ENCODE data around the gene ACTL7B.
"Not testable (repeated sequence)": the region's sequence is repeated elsewhere in the genome, so short reads cannot be mapped to it uniquely, and the experiment has no call there.

The ACTL7B gene

DNA sequence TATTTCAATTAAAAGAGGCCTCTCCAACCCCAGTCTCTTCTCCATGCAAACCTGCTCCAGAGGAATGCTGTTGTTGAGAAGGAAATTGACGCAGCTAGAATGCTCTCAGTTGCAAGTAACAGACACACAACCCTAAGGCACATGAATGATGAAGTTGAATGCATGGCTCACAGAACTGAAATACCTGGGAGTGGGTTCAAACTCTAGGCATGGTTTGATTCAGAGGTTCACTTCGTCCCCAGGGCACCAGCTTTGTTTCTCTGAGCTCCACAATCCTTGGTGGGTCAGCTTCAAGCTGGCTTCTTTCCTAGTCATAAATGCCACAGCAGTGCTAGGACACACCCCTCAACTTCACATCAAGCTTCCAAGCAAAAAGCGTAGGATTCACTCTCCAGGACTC lies 4.6 kb downstream of the ACTL7B start:
- no peak for TF ChIP-seq EZH2 (IDR thresholded peaks at IDR 0.05; ENCODE audit: borderline replicate concordance, low read depth, low read length, severe bottlenecking)
- TF ChIP-seq, protein P1, sequence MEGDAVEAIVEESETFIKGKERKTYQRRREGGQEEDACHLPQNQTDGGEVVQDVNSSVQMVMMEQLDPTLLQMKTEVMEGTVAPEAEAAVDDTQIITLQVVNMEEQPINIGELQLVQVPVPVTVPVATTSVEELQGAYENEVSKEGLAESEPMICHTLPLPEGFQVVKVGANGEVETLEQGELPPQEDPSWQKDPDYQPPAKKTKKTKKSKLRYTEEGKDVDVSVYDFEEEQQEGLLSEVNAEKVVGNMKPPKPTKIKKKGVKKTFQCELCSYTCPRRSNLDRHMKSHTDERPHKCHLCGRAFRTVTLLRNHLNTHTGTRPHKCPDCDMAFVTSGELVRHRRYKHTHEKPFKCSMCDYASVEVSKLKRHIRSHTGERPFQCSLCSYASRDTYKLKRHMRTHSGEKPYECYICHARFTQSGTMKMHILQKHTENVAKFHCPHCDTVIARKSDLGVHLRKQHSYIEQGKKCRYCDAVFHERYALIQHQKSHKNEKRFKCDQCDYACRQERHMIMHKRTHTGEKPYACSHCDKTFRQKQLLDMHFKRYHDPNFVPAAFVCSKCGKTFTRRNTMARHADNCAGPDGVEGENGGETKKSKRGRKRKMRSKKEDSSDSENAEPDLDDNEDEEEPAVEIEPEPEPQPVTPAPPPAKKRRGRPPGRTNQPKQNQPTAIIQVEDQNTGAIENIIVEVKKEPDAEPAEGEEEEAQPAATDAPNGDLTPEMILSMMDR (IDR thresholded peaks at IDR 0.05; ENCODE audit: borderline replicate concordance, extremely low read depth, low read length, poor library complexity, severe bottlenecking): no peak
- H3K36me3 ChIP-seq (ENCODE audit: insufficient read depth, low read length): no peaks in the 10 kb centered on the region
- H3K79me2 ChIP-seq (ENCODE audit: insufficient read depth, low read length): no peaks in the 10 kb centered on the region
- H3K4me3 ChIP-seq (ENCODE audit: low read depth in 1 of 2, low read length in 2 of 2): no peak overlapping the region
- H3K9me3 ChIP-seq (ENCODE audit: insufficient read depth, low read length, severe bottlenecking): no peaks in the 10 kb centered on the region
- no peak for ATAC-seq (ENCODE audit: insufficient read depth, low read depth)
- H3K9ac ChIP-seq (ENCODE audit: low read depth, low read length): no peak overlapping the region
- H3K4me1 ChIP-seq (ENCODE audit: insufficient read depth, low read length): no peaks in the 10 kb centered on the region
- H2AFZ ChIP-seq (ENCODE audit: low read depth, low read length): no peak overlapping the region
- H4K20me1 ChIP-seq (ENCODE audit: insufficient read depth, low read length): no peaks in the 10 kb centered on the region
- DNase-seq: no peak
- H3K27ac ChIP-seq (ENCODE audit: low read length): no peak overlapping the region
- no peaks in the 10 kb centered on the region for H3K27me3 ChIP-seq (ENCODE audit: insufficient read depth, low read length, poor library complexity)
- H3K4me2 ChIP-seq (ENCODE audit: insufficient read depth, low read length): no peak overlapping the region

DNA sequence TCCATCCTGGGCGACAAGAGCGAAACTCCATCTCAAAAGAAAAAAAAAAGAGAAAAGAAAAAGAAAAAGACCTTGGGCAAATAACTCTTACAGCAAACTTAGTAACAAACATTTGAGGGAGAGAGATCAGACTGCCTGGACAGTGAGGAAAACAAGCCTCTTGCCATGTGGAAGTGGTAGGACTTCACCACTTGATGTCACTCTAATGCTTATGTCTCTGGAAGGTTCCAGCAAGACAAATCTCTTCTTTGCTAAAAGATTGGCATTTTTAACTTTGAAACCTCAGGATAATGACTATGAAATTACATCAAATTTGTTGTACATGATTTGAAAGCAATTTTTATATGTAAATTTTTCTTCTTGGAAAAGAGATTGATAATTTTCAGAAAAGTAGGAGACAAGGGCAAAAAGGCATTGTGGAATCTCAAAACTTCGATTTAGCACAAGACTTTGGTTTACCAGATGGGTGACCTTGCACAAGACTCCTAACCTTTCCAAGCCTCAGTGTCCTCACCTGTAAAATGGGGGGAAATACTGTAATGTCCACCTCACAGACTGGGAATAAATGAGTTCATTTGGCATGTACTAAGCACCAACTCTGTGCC lies 5.4 kb downstream of the ACTL7B start:
- no peaks in the 10 kb centered on the region for H3K79me2 ChIP-seq (ENCODE audit: insufficient read depth, low read length)
- TF ChIP-seq, protein P1 (IDR thresholded peaks at IDR 0.05; ENCODE audit: borderline replicate concordance, extremely low read depth, low read length, poor library complexity, severe bottlenecking): peak; percentile 49
- no peak for TF ChIP-seq EZH2 (IDR thresholded peaks at IDR 0.05; ENCODE audit: borderline replicate concordance, low read depth, low read length, severe bottlenecking)
- H3K4me1 ChIP-seq (ENCODE audit: insufficient read depth, low read length): no peaks in the 10 kb centered on the region
- no peak overlapping the region for H3K4me2 ChIP-seq (ENCODE audit: insufficient read depth, low read length)
- no peak overlapping the region for H2AFZ ChIP-seq (ENCODE audit: low read depth, low read length)
- no peaks in the 10 kb centered on the region for H4K20me1 ChIP-seq (ENCODE audit: insufficient read depth, low read length)
- DNase-seq: no peak
- H3K27ac ChIP-seq (ENCODE audit: low read length): no peak overlapping the region
- no peaks in the 10 kb centered on the region for H3K36me3 ChIP-seq (ENCODE audit: insufficient read depth, low read length)
- no peak for ATAC-seq (ENCODE audit: insufficient read depth, low read depth)
- H3K9me3 ChIP-seq (ENCODE audit: insufficient read depth, low read length, severe bottlenecking): no peaks in the 10 kb centered on the region
- no peak overlapping the region for H3K9ac ChIP-seq (ENCODE audit: low read depth, low read length)
- H3K4me3 ChIP-seq (ENCODE audit: low read depth in 1 of 2, low read length in 2 of 2): no peak overlapping the region
- no peaks in the 10 kb centered on the region for H3K27me3 ChIP-seq (ENCODE audit: insufficient read depth, low read length, poor library complexity)

DNA sequence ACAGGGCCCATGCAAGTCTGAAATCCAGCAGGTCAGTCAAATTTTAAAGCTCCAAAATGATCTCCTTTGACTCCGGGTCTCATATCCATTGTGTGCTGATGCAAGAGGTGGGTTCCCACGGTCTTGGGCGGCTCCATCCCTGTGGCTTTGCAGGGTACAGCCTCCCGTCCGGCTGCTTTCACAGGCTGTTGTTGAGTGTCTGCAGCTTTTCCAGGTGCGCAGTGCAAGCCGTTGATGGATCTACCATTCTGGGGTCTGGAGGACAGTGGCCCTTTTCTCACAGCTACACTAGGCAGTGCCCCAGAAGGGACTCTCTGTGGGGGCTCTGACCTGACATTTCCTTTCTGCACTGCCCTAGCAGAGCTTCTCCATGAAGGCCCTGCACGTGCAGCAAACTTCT lies 7.5 kb downstream of the ACTL7B start:
- not testable (repeated sequence) for DNase-seq; H3K4me1 ChIP-seq (ENCODE audit: insufficient read depth, low read length); H3K4me2 ChIP-seq (ENCODE audit: insufficient read depth, low read length); H3K9me3 ChIP-seq (ENCODE audit: insufficient read depth, low read length, severe bottlenecking); ATAC-seq (ENCODE audit: insufficient read depth, low read depth); H3K27me3 ChIP-seq (ENCODE audit: insufficient read depth, low read length, poor library complexity); H4K20me1 ChIP-seq (ENCODE audit: insufficient read depth, low read length); H3K27ac ChIP-seq (ENCODE audit: low read length); H3K9ac ChIP-seq (ENCODE audit: low read depth, low read length); H3K4me3 ChIP-seq (ENCODE audit: low read depth in 1 of 2, low read length in 2 of 2); H3K36me3 ChIP-seq (ENCODE audit: insufficient read depth, low read length); H2AFZ ChIP-seq (ENCODE audit: low read depth, low read length); H3K79me2 ChIP-seq (ENCODE audit: insufficient read depth, low read length)

DNA sequence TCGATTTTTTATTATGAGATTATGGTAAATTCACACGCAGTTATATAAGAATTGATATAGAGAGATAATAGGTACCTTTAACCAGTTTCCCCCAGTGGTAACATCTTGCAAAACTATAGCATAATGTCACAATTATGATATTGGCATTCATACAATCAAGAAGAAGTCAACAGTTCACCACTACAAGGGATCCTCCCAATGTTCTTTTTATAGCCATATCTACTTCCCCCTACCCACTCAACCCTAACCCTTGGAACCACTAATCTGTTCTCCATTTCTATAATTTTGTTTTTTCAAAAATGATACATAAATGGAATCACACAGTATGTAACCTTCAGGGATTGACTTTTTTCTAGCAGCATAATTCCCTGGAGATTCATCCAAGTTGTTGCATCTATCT lies 9.8 kb downstream of the ACTL7B start:
- H3K27me3 ChIP-seq (ENCODE audit: insufficient read depth, low read length, poor library complexity): peaks cover 4% of the 10 kb centered on the region
- TF ChIP-seq EZH2 (IDR thresholded peaks at IDR 0.05; ENCODE audit: borderline replicate concordance, low read depth, low read length, severe bottlenecking): no peak
- TF ChIP-seq, protein P1 (IDR thresholded peaks at IDR 0.05; ENCODE audit: borderline replicate concordance, extremely low read depth, low read length, poor library complexity, severe bottlenecking): no peak
- DNase-seq (no peak), ATAC-seq (ENCODE audit: insufficient read depth, low read depth) (no peak)
- H3K4me2 ChIP-seq (ENCODE audit: insufficient read depth, low read length): no peak overlapping the region
- no peaks in the 10 kb centered on the region for H3K9me3 ChIP-seq (ENCODE audit: insufficient read depth, low read length, severe bottlenecking)
- no peaks in the 10 kb centered on the region for H3K4me1 ChIP-seq (ENCODE audit: insufficient read depth, low read length)
- H2AFZ ChIP-seq (ENCODE audit: low read depth, low read length): no peak overlapping the region
- H3K36me3 ChIP-seq (ENCODE audit: insufficient read depth, low read length): no peaks in the 10 kb centered on the region
- H3K79me2 ChIP-seq (ENCODE audit: insufficient read depth, low read length): no peaks in the 10 kb centered on the region
- H3K27ac ChIP-seq (ENCODE audit: low read length): no peak overlapping the region
- no peak overlapping the region for H3K9ac ChIP-seq (ENCODE audit: low read depth, low read length)
- H3K4me3 ChIP-seq (ENCODE audit: low read depth in 1 of 2, low read length in 2 of 2): no peak overlapping the region
- no peaks in the 10 kb centered on the region for H4K20me1 ChIP-seq (ENCODE audit: insufficient read depth, low read length)
